ENCODE results near the gene KLK14.

Gene KLK14

DNA sequence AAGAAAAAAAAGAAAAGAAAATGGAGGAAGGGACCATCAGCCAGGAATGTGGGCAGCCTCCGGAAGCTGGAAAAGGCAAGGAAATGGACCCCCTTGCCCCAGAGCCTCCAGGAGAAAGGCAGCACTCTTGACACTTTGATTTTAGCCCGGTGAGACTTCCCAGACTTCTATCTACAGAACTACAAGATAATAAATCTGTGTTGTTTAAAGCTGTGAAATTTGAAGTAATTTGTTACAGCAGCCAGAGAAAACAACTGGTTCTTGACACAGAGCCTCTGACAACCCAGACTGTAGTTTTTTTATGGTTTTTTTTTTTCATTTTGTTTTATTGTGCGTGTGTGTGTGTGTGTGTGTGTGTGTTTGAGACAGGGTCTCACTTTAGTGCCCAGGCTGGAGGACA, 17.9 kb upstream of the KLK14 start:
- H3K4me1 Mint-ChIP-seq (ENCODE audit: low read depth) = peaks cover 50% of the 10 kb centered on the region
- H3K36me3 Mint-ChIP-seq (ENCODE audit: low read depth) = peaks cover 85% of the 10 kb centered on the region
- H3K9me3 Mint-ChIP-seq = no peaks in the 10 kb centered on the region
- no peak overlapping the region for H3K4me3 Mint-ChIP-seq
- no peaks in the 10 kb centered on the region for H3K27me3 Mint-ChIP-seq
- intact Hi-C loops (cut with micrococcal nuclease) = no loop called here
- no peak overlapping the region for H3K27ac Mint-ChIP-seq

DNA sequence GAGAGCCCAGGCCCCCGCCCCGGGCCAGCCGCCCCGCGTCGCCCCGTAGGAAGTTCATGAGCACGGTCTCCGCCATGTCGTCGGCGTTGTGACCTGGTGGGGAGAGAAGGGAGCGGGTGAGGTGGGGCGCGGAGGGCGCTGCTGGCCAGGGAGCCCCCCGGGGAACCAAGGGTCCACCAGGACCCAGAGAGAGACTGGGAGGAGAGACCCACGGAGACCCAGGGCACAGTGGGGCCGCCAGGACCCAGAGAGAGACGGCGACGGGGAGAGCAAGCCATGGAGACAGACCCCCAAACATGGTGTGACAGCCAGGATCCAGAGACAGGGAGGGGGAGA, 16.3 kb upstream of the KLK14 start:
- intact Hi-C loops (cut with micrococcal nuclease) = no loop called here
- H3K27ac Mint-ChIP-seq = no peak overlapping the region
- H3K4me3 Mint-ChIP-seq = peak overlapping the region; percentile 14
- peaks cover 43% of the 10 kb centered on the region for H3K4me1 Mint-ChIP-seq (ENCODE audit: low read depth)
- peaks cover 69% of the 10 kb centered on the region for H3K36me3 Mint-ChIP-seq (ENCODE audit: low read depth)
- H3K9me3 Mint-ChIP-seq = no peaks in the 10 kb centered on the region
- no peaks in the 10 kb centered on the region for H3K27me3 Mint-ChIP-seq

DNA sequence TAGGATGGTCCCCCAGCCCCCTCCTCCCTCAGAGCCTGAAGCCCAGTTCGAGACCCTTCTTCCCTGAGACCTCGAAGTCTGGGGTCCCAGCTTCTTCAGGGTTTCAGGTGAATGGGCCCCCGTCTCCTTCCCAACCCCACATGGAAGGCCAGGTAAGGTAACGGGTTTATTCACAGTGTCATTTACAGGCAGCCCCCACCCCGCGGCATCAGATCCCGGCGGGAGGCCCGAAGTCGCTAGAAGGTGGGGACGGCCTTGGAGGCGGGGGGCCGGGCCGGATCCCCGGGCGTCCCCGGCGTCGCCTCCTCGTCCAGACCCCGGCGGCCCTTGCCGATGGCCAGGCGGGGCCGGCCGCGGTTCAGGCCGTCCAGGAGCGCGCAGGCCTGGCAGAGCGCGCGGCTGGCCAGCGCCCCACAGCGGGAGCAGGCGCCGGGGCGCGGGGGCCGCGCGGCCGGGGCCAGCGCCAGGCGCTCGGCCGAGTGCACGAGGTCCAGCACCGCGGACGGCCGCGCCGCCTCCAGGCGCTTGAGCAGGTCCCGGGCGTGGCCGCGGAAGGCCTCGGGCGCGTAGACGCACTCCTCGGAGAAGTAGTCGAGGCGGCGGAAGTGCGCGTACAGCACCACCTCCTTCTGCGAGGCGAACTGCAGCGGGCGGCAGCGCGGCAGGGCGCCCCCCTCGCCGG, 15.8 kb upstream of the KLK14 start:
- Mint-ChIP-seq H3K4me3 (peak overlapping the region; percentile 14), H3K27me3 (peaks cover 2% of the 10 kb centered on the region), H3K9me3 (no peaks in the 10 kb centered on the region), H3K36me3 (ENCODE audit: low read depth) (peaks cover 64% of the 10 kb centered on the region), H3K27ac (no peak overlapping the region), H3K4me1 (ENCODE audit: low read depth) (peaks cover 38% of the 10 kb centered on the region)
- intact Hi-C loops (cut with micrococcal nuclease) = no loop called here

DNA sequence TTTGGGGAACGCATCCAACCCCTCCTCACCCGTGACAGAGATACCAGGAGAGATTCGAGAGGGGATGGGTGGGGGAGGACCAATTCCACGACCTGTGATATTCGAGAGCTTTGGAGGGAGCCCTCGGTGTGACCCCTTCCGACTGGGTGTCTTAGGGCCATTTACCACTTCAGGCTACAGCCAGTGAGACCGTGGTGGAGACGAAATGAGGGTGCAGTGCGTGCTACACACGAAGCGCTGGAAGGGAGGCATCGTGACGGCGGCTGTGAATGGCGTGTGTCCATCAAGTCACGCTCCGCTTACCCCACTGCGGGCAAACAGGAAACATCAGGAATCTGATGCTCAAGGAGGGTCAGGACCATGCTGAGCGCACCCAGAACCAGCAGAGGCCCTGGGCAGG, 15.1 kb upstream of the KLK14 start:
- Mint-ChIP-seq H3K9me3 (no peaks in the 10 kb centered on the region), H3K27ac (no peak overlapping the region), H3K4me1 (ENCODE audit: low read depth) (peaks cover 35% of the 10 kb centered on the region), H3K4me3 (peak overlapping the region; percentile 33), H3K27me3 (peaks cover 2% of the 10 kb centered on the region), H3K36me3 (ENCODE audit: low read depth) (peaks cover 57% of the 10 kb centered on the region)
- intact Hi-C loops (cut with micrococcal nuclease) = no loop called here

DNA sequence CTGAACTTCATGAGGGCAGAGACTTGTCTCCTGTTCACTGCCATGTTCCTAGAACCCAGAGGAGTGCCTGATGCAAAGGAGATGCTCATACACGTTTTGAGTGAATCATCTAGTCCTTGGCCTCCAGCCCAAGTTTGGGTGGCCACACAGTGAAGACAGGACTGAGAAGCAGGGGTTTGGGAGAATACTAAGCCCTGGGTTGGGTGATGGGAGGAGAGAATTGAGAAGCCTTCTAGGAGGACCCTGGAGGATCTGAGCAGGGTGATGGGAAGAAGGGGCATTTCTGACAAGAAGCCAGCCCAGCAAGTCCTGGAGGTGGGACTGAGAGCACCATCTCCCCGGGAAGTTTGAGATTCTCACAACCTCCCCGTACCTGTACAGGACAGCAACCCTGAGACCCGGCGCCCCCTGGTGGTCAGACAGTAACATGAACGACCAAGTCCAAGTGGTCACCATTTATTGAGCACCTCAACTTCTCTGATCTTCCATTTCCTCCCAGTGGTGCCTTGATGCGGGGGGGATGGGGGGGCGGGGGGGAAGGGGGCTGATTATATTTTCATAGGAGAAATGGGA, 14.6 kb upstream of the KLK14 start:
- Mint-ChIP-seq H3K27ac (peak overlapping the region; percentile 2), H3K36me3 (ENCODE audit: low read depth) (peaks cover 52% of the 10 kb centered on the region), H3K9me3 (no peaks in the 10 kb centered on the region), H3K4me1 (ENCODE audit: low read depth) (peaks cover 35% of the 10 kb centered on the region), H3K4me3 (no peak overlapping the region), H3K27me3 (peaks cover 2% of the 10 kb centered on the region)
- intact Hi-C loops (cut with micrococcal nuclease) = no loop called here

DNA sequence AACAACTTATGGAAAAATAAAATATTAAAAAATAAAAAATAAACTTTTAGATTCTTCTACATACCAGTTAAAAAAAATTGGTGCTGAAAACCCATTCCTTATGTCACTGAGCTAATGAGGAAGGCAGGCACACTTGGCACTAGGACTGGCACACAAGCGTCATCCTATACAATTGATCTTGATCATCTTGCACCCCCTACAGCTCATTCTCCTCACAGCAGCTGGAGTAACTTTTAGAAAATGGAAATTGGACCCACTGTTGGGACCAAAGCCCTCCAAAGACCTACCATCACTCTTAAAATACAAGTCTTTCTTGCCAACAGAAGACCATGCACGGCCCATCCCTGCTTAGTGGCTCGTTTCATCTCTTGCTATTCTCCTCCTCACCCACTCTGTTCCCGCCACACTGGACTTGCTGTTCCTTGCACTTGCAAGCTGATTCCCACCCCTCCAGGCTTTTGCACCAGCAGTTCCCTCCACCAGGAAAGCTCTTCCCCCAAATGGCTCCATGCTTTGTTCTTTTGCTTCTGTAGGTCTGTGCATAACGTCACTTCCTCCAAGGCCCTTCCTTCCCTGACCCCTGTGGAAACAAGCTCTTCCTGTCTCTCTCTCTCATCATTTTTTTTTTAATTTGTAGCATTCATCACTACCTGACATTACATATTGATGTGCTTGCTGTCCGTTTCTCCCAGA, 13.9 kb upstream of the KLK14 start:
- H3K9me3 Mint-ChIP-seq = no peaks in the 10 kb centered on the region
- peaks cover 33% of the 10 kb centered on the region for H3K4me1 Mint-ChIP-seq (ENCODE audit: low read depth)
- H3K27me3 Mint-ChIP-seq = peaks cover 3% of the 10 kb centered on the region
- peak overlapping the region; percentile 2 for H3K27ac Mint-ChIP-seq
- no peak overlapping the region for H3K4me3 Mint-ChIP-seq
- H3K36me3 Mint-ChIP-seq (ENCODE audit: low read depth) = peaks cover 47% of the 10 kb centered on the region
- intact Hi-C loops (cut with micrococcal nuclease) = no loop called here

DNA sequence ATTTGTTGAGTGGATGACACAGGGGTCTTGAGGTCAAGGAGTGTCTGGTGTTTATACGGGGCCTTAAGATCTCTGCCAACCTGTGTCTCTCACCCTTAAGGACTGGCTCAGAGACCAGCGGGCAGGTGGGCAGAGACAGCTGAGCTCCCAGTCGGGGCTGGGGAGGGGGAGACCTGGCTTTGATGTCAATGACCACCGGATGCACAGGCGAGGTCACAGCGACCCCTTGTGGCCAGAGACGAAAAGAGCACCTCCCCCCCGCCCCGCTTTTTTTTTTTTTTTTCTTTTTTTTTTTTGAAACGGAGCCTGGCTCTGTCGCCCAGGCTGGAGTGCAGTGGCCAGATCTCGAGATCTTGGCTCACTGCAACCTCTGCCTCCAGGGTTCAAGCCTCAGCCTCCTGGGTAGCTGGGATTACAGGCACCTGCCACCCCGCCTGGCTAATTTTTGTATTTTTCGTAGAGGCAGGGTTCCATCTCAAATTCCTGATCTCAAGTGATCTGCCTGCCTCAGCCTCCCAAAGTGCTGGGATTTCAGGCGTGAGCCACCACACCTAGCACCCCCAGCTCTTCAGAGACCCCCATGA, 12.1 kb upstream of the KLK14 start:
- Mint-ChIP-seq H3K4me1 (ENCODE audit: low read depth) (peaks cover 29% of the 10 kb centered on the region), H3K4me3 (no peak overlapping the region), H3K9me3 (no peaks in the 10 kb centered on the region), H3K36me3 (ENCODE audit: low read depth) (peaks cover 32% of the 10 kb centered on the region), H3K27ac (no peak overlapping the region), H3K27me3 (peaks cover 6% of the 10 kb centered on the region)
- intact Hi-C loops (cut with micrococcal nuclease) = loop anchor here (2.0 kb wide), 2 partner anchors 74 to 164 kb away; no protein-coding TSS in a partner anchor

DNA sequence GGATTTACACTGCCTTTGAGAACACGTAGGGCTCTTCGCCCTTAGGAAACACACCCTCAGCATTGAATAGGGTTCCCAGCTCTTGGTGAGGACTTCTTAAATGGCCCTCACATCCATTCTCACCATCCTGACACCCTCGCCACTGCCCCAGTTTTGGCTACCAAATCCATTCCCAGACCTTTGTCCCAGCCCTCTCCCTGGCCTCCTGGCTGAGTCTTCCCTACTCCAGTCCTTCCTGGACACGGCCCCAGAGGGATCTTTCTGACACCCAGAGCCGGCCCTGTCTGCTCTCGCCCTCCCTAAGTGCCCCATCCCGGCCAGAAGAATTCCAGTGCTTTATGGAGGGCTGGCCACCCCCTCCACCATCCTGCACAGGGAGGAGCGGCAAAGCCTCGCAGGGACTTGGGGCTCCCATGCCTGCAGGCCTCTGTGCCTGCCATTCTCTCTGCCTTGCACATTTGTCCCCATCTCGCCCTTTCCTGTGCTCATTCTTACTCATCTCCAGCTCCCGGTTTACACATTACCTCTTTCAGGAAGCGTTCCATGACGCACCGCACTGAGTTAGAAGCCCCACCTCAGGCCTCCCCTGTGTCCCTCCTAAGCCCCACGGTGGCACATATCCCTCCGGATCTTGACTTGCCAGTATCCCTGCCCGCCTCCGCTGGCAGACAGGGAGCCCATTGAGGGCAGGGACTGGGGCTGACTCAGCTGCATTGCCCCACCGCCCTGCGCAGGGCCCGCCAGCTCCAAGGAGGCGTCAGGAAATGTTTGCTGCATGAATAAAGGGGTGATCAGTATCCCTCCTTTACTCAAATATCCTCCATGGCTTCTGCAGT, 11.0 kb upstream of the KLK14 start:
- peak overlapping the region; percentile 16 for H3K27ac Mint-ChIP-seq
- H3K27me3 Mint-ChIP-seq = peaks cover 8% of the 10 kb centered on the region
- H3K36me3 Mint-ChIP-seq (ENCODE audit: low read depth) = peaks cover 22% of the 10 kb centered on the region
- peaks cover 20% of the 10 kb centered on the region for H3K4me1 Mint-ChIP-seq (ENCODE audit: low read depth)
- no peaks in the 10 kb centered on the region for H3K9me3 Mint-ChIP-seq
- no peak overlapping the region for H3K4me3 Mint-ChIP-seq
- intact Hi-C loops (cut with micrococcal nuclease) = loop anchor here (2.0 kb wide), 2 partner anchors 73 to 163 kb away; no protein-coding TSS in a partner anchor

DNA sequence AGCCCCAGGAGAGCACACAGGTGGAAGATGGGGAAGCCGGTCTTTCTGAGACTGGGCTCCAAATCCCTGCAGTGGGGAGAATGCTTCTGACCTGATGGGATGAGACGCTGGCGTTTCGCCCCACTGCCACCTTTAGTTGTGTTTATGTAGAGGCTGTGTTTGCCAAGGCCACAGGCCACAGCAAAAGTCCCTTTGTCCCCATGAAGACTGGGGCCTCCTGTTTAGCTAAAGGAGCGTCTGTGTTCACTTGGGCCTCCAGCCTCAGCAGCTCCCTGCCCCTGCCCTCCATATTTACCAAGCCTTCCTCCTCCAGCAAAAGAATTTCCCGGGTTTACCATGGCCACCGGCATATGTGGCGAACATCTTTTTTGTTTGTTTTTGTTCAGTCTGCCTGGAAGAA, 10.4 kb upstream of the KLK14 start:
- peaks cover 8% of the 10 kb centered on the region for H3K27me3 Mint-ChIP-seq
- H3K27ac Mint-ChIP-seq = no peak overlapping the region

DNA sequence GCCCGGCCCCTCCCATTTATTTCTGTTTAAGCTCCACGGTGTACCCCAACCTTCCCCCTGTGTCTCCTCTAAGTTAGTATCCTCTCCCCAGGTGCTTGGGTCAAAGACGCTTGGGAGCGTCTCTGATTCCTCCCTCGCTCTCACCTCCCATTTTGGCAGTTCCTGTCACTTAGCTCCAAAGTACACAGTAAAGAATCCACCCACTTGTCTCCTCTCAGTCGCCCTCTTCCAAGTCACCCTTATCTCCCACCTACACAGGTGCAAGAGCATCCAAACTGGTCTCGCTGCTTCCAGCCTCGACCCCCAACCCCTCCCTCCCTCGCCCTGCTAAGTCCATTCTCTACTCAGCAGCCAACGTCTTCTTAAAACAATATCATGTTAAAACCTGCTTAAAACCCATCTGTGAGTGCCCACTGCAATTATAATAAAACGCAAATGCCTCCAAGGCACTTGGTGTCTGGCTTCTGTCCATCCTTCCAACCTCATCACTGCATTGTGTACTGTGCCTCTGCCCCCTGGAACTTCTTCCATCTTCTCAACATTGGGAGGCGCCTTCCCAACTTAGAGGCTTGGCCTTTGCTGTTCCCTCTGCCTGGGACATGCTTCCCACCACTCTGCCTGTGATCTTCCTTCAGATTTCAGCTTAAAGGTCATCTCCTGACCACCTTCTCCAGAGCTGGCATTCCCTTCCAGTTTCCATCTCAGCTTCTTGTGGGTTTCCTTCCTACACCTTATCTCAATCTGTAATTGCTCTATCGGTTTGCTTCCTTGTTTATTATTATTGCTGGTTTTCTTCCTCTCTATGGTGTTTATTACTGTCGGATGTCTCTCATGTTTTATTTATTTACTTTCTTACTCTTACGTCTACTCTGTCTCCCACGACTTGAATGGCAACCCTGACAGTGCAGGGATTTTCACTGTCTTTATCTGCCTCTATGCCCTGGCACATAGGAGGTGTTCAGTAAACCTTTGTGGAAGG, 9.5 kb upstream of the KLK14 start:
- intact Hi-C loops (cut with micrococcal nuclease) = no loop called here
- no peak overlapping the region for H3K4me3 Mint-ChIP-seq
- no peaks in the 10 kb centered on the region for H3K9me3 Mint-ChIP-seq
- peaks cover 7% of the 10 kb centered on the region for H3K36me3 Mint-ChIP-seq (ENCODE audit: low read depth)
- no peak overlapping the region for H3K27ac Mint-ChIP-seq
- H3K4me1 Mint-ChIP-seq (ENCODE audit: low read depth) = peaks cover 18% of the 10 kb centered on the region
- H3K27me3 Mint-ChIP-seq = peaks cover 8% of the 10 kb centered on the region

More for the DNA sequence above, 10.4 kb upstream of the KLK14 start:
- Mint-ChIP-seq H3K9me3 (no peaks in the 10 kb centered on the region), H3K4me1 (ENCODE audit: low read depth) (peaks cover 20% of the 10 kb centered on the region), H3K4me3 (no peak overlapping the region), H3K36me3 (ENCODE audit: low read depth) (peaks cover 15% of the 10 kb centered on the region)
- intact Hi-C loops (cut with micrococcal nuclease) = no loop called here

DNA sequence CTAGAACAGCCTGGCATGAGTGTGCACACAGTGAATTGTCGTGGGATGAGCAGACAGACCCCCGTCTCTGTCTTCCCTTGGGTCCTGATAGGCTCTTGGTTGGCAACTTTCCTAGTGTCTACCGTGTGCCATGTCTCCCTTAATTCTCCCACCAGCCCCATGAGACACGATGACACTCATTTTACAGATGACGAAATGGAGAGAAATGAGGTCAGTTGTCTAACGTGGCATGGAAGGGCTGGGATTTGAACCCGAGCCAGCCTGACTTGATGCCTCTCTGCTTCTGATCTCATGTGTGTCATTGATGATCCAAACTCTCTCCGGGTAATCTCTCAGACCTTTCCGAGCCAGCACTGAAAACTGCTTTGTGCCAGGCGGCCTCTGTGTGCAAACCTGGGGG, 8.4 kb upstream of the KLK14 start:
- Mint-ChIP-seq H3K27me3 (peaks cover 12% of the 10 kb centered on the region), H3K4me1 (ENCODE audit: low read depth) (peaks cover 10% of the 10 kb centered on the region), H3K9me3 (no peaks in the 10 kb centered on the region), H3K4me3 (no peak overlapping the region), H3K27ac (no peak overlapping the region), H3K36me3 (ENCODE audit: low read depth) (no peaks in the 10 kb centered on the region)
- intact Hi-C loops (cut with micrococcal nuclease) = no loop called here

DNA sequence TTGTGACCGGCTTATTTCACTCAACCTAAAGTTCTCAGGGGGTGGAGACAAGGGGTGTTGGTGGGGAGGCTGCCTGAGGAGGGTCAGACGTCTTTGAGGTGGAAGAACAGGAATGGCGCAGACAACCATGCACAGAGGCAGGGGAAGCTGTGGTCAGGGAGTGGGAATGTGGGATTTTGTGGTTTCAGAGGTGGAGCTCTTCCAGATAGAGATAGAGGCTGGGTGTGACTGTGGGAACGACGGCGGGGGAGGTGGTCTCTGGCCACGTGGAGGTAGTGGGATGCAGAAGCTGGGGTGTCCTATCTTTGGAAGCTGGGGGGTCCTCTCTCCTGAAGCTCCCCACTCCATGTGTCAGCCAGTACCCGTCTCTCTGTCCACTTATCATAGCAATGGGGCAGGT, 7.8 kb upstream of the KLK14 start:
- intact Hi-C loops (cut with micrococcal nuclease) = no loop called here
- Mint-ChIP-seq H3K36me3 (ENCODE audit: low read depth) (no peaks in the 10 kb centered on the region), H3K4me3 (no peak overlapping the region), H3K27me3 (peaks cover 12% of the 10 kb centered on the region), H3K9me3 (no peaks in the 10 kb centered on the region), H3K4me1 (ENCODE audit: low read depth) (peaks cover 10% of the 10 kb centered on the region), H3K27ac (no peak overlapping the region)

DNA sequence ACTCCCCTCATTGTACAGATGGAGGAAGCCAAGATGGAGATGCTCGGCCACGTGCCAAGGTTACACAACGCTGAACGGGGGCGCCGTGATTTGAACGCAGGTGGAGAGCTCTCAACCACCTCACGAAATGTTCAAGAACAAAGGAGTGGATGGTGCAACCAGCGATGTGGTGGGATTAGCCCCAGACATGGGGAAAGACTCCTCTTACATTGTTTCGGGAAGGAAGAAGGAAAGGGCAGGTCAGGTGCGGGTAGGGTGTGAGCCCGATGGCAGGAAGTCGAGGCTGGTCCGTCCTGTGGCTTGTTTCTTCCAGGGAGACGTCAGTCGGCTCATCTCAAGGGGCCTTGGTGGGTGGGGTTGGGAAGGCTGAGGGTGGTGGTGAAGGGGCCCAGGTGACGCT, 7.1 kb upstream of the KLK14 start:
- Mint-ChIP-seq H3K9me3 (no peaks in the 10 kb centered on the region), H3K36me3 (ENCODE audit: low read depth) (no peaks in the 10 kb centered on the region), H3K27me3 (peaks cover 12% of the 10 kb centered on the region), H3K27ac (no peak overlapping the region), H3K4me3 (no peak overlapping the region), H3K4me1 (ENCODE audit: low read depth) (peaks cover 10% of the 10 kb centered on the region)
- intact Hi-C loops (cut with micrococcal nuclease) = no loop called here
